Effector memory CD8-positive, alpha-beta T cell (primary cell): Measurements from ENCODE around the gene NEK4.
A peak's percentile ranks its signal among the peaks of the same experiment; 100 is the strongest.
"Not testable (repeated sequence)": the region's sequence is repeated elsewhere in the genome, so short reads cannot be mapped to it uniquely, and the experiment has no call there.

Experiments used
- ATAC-seq: fragments of 150-1000 bp; cut with Tn5 transposase; replicated peaks from 2 replicates; pipeline ENCODE4 v1.10.0; 2021; ENCODE audit warnings: mild to moderate bottlenecking, moderate library complexity
- DNase-seq, 3 experiments: peaks; one replicate each; pipeline ENCODE4 v3.0.0; 2021
- H3K27ac Mint-ChIP-seq, 2 donors: one replicate each; pipeline ENCODE4 v1.8.0; 2022; ENCODE audit warnings: mild to moderate bottlenecking in 2 of 2, mixed read lengths in 2 of 2, moderate library complexity in 2 of 2
- H3K27me3 Mint-ChIP-seq, 2 donors: one replicate each; pipeline ENCODE4 v1.8.0; 2022; ENCODE audit warnings: mixed read lengths in 2 of 2
- H3K36me3 Mint-ChIP-seq: one replicate; pipeline ENCODE4 v1.8.0; 2022; ENCODE audit warnings: mild to moderate bottlenecking, moderate library complexity, mixed read lengths; ENCODE audit not compliant: insufficient read depth
- H3K4me1 Mint-ChIP-seq, 2 donors: one replicate each; pipeline ENCODE4 v1.8.0; 2022; ENCODE audit warnings: low read depth in 2 of 2, mixed read lengths in 2 of 2
- H3K4me3 Mint-ChIP-seq, 2 donors: one replicate each; pipeline ENCODE4 v1.8.0; 2022; ENCODE audit warnings: mild to moderate bottlenecking in 2 of 2, mixed read lengths in 2 of 2, moderate library complexity in 2 of 2
- H3K9me3 Mint-ChIP-seq, 2 donors: one replicate each; pipeline ENCODE4 v1.8.0; 2022; ENCODE audit warnings: mixed read lengths in 2 of 2

Gene NEK4

DNA sequence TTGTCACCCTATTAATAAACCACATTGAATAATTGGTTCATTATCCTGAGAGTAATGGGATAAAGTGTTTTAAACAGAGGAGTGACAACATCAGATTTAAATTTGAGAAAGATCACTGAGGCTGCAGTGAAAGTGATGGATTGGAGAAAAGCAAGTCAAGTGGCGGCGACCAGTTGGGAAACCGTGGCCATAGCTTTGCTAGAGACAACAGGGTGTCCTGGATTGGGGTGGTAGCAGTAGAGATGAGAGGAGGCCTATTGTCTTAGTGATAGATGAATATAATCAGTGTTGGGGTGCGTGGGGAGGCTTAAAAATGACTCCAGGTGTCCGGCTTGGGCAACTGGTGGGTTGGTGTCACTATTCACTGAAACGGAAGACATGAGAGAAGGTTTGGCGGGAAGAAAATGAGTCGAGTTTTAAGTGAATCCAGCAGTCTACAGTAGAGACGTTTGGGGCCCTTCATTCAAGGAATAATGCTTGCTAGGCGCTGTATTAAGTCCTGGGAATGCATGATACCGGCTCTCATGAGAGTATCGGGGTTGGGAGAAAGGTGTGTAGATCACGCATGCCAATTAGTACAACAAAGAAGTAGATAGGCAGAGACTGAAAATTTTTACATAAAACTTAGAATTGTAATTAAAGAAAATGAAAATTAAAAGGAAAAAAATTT lies 819 bp downstream of the NEK4 start:
- no peak for DNase-seq
- Mint-ChIP-seq H3K27ac (peak overlapping the region; percentile 1 to 96), H3K36me3 (peaks cover 24% of the 10 kb centered on the region), H3K4me1 (peaks cover 18 to 21% of the 10 kb centered on the region in 2 donors), H3K4me3 (peak overlapping the region; percentile 70 to 85), H3K27me3 (no peaks in the 10 kb centered on the region), H3K9me3 (no peaks in the 10 kb centered on the region)
- no peak for ATAC-seq

DNA sequence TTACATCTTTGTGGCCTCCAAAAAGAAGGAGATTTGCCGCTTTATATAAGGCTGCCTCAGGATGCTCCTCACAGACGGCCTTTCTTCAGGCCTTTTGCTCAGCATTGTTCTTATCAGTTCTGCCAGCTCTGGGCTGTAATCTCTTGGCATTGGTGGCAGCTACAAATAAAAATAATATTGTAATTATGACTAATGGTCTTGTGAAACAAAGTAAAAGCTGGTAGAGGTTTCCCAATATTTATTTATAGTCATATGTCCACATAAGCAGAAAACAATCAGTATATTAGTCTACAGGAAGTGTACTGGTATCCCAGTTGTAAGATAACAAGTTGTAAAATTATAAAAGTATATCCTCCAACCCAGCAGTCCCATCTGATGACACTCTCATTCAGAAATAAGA lies 7.3 kb downstream of the NEK4 start:
- DNase-seq (no peak), ATAC-seq (no peak)
- no peaks in the 10 kb centered on the region for H3K9me3 Mint-ChIP-seq
- peaks cover 68% of the 10 kb centered on the region for H3K36me3 Mint-ChIP-seq
- no peaks in the 10 kb centered on the region for H3K4me1 Mint-ChIP-seq
- H3K27me3 Mint-ChIP-seq = no peaks in the 10 kb centered on the region
- no peak overlapping the region for H3K27ac Mint-ChIP-seq
- H3K4me3 Mint-ChIP-seq = no peak overlapping the region

DNA sequence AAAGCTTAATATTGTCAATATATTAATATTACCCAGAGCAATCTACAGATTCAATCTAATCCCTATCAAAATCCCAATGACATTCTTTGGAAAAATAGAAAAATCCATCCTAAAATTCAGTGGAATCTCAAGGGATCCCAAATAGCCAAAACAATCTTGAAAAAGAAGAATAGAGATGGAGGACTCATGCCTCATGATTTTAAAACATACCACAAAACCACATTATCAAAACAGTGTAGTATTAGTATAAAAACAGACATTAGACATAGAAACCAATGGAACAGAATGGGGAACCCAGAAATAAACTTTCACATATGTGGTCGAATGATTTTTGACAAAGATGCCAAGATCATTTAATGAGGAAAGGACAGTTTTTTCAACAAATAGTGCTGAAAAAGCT lies 14.6 kb downstream of the NEK4 start:
- no peak overlapping the region for H3K4me3 Mint-ChIP-seq
- no peak overlapping the region for H3K27ac Mint-ChIP-seq
- H3K27me3 Mint-ChIP-seq = no peaks in the 10 kb centered on the region
- H3K9me3 Mint-ChIP-seq = no peaks in the 10 kb centered on the region
- ATAC-seq (no peak), DNase-seq (no peak)
- H3K4me1 Mint-ChIP-seq = no peaks in the 10 kb centered on the region
- H3K36me3 Mint-ChIP-seq = peaks cover 59% of the 10 kb centered on the region

DNA sequence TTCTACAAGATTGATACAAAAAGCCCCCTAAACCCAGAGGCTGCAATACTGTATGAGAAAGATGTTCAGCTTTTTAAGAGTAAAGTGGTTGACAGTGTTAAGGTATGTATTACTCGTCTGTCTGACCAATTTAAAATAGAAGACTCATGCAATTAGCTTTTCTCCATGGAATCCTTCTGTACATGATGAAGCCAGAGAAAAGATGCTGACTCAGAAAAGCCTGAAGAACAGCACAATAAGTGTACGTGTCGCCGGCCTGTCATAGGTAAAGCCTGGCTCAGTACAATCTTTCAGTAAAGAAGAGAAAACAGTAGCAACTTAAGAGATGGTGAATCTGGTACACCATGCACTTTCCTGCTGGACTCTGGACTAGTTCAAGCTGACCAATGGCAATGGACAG lies 16.4 kb downstream of the NEK4 start:
- DNase-seq (no peak), ATAC-seq (no peak)
- H3K36me3 Mint-ChIP-seq = peaks cover 61% of the 10 kb centered on the region

DNA sequence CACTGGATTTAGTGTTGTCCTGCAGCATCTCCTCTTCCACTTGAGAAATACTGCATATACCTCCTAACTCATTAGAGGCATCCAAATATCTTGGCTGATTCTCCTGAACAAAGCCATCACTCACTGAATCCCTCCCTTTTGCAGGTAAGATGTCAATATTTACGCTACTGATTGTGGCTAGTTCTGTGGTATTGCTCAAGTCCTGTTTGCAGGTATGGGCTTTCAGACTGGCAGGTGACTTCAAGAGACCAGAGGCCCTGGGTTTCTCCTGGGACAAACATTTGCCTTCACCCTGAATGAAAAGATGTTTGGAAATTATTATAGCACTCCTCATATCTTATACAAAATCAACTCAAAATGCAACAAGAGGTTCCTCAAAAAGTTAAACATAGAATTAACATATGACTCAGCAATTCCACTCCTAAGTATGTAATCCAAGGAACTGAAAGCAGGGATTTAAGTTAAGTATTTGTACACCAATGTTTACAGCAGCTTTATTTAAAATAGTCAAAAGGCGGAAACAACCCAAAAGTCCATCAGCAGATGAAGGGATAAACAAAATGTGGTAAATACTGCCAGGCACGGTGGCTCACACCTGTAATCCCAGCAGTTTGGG lies 18.6 kb downstream of the NEK4 start:
- Mint-ChIP-seq H3K27me3 (no peaks in the 10 kb centered on the region), H3K4me1 (no peaks in the 10 kb centered on the region), H3K9me3 (no peaks in the 10 kb centered on the region), H3K4me3 (no peak overlapping the region), H3K36me3 (peaks cover 63% of the 10 kb centered on the region), H3K27ac (no peak overlapping the region)
- no peak for ATAC-seq
- DNase-seq = no peak

More for the DNA sequence above, 16.4 kb downstream of the NEK4 start:
- H3K27me3 Mint-ChIP-seq = no peaks in the 10 kb centered on the region
- H3K9me3 Mint-ChIP-seq = no peaks in the 10 kb centered on the region
- H3K4me1 Mint-ChIP-seq = no peaks in the 10 kb centered on the region
- no peak overlapping the region for H3K27ac Mint-ChIP-seq
- H3K4me3 Mint-ChIP-seq = no peak overlapping the region

DNA sequence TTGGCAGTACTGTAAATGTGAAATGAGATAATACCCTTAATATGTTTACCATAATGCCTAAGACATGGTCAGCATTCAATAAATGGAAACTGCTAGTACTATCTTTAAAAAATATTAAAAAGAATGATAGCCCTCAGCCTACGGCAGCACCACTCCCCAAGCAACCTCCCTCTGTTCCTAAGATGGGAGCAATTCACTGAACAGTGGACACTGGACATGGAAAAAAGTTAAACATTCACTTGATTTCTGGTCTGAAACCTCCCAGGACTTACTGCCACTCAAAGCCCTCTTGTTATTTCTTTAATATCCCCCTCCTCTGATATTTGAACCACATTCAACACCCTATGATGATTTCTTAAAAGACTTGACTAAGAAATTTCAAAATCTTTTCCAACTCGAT lies 27.0 kb downstream of the NEK4 start:
- Mint-ChIP-seq H3K27me3 (no peaks in the 10 kb centered on the region), H3K27ac (no peak overlapping the region), H3K4me1 (no peaks in the 10 kb centered on the region), H3K4me3 (no peak overlapping the region), H3K9me3 (no peaks in the 10 kb centered on the region), H3K36me3 (peaks cover 62% of the 10 kb centered on the region)
- DNase-seq = no peak
- no peak for ATAC-seq

DNA sequence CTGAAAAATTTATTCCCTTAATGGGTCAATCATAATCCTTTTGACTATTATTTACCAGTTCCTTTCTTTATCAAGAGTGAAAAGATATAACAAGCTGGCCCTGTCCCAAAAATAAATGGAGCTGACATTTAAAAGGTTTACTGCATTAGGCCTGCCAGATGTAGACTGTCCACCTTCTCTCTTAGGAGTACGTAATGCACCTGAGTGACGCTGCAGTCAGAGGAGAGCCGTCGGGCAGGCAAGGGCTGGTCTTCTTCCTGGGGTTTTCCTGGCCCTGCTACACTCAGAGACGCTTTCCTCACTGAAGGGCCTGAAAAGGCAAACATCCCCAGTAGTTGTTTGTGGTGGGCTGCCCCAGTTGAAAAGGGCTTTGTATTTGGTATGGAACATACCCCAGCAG lies 27.6 kb downstream of the NEK4 start:
- no peak for ATAC-seq
- no peak overlapping the region for H3K27ac Mint-ChIP-seq
- no peaks in the 10 kb centered on the region for H3K9me3 Mint-ChIP-seq
- DNase-seq = no peak
- H3K4me3 Mint-ChIP-seq = no peak overlapping the region
- H3K36me3 Mint-ChIP-seq = peaks cover 56% of the 10 kb centered on the region
- no peaks in the 10 kb centered on the region for H3K4me1 Mint-ChIP-seq
- no peaks in the 10 kb centered on the region for H3K27me3 Mint-ChIP-seq

DNA sequence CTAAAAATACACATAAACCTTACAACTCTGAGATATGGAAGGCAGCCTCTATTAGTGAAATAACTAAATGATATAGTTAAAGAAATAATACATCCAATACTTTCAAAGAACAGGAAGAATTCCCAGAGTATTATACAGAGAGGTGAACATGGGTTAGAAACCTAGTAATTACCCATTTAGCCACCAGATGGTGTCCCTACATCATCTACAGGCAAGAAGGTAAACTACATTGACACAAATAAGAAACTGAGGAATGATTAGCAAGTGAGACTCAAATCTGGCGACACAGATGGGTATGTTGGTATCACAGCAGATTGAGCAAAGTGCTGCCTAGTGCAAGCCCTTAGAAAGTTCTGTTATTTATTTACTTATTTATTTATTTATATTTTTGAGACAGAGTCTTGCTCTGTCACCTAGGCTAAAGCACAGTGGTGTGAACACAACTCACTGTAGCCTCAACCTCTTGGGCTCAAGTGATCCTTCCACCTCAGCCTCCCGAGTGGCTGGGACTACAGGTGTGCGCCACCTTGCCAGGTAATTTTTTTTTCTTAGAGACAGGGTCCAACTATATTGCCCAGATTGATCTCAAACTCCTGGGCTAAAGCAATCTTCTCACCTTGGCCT lies 28.2 kb downstream of the NEK4 start:
- H3K36me3 Mint-ChIP-seq = peaks cover 51% of the 10 kb centered on the region
- H3K4me1 Mint-ChIP-seq = no peaks in the 10 kb centered on the region
- no peak overlapping the region for H3K27ac Mint-ChIP-seq

DNA sequence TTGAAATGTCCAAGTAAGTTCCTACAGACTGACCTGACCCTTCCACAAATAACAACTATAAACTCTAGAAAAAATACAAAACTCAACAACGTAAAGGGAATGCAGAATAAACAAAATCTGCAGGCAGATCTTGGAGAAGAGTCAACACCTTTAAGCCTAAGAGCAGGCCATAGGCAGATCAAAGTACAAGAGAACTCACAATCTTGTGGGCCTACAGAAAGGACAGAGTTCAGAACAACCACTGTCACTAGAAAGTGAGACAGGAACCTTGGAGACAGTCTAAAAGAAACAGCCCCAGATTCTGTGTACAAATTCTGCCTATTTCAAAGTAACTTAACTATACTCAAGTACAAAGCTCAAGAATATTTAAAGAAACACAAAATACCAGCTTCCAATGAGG lies 31.0 kb downstream of the NEK4 start:
- no peak for ATAC-seq
- H3K27me3 Mint-ChIP-seq = no peaks in the 10 kb centered on the region
- H3K4me3 Mint-ChIP-seq = no peak overlapping the region
- H3K4me1 Mint-ChIP-seq = no peaks in the 10 kb centered on the region
- H3K9me3 Mint-ChIP-seq = no peaks in the 10 kb centered on the region
- H3K36me3 Mint-ChIP-seq = peaks cover 54% of the 10 kb centered on the region
- no peak for DNase-seq
- H3K27ac Mint-ChIP-seq = no peak overlapping the region

More for the DNA sequence above, 28.2 kb downstream of the NEK4 start:
- Mint-ChIP-seq H3K4me3 (no peak overlapping the region), H3K27me3 (no peaks in the 10 kb centered on the region), H3K9me3 (no peaks in the 10 kb centered on the region)
- peak in 1 of 3 experiments; percentile 4 for DNase-seq
- ATAC-seq = peak; percentile 33

DNA sequence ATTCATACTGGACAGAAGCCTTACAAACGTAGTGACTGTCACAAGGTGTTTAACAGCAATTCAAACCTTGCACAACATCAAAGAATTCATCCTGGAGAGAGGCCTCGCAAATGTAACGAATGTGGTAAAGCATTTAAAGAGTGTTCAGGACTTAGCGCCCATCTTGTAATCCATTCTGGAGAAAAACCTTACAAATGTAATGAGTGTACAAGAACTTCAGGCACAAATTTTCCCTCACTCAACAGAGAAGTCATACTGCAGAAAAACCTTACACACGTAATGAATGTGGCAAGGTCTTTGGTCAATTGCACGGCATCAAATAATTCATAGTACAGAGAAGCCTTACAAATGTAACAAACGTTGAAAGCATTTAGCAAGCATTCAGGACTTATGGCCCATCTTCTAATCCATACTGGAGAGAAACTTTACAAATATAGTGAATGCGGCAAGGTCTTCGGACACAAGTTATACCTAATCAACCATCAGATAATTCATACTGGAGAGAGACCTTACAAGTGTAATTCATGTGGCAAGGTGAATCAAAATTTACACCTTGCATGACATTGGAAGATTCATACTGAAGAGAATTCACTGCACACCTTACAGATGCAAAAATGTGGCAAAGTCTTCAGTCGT lies 37.4 kb downstream of the NEK4 start:
- no peak for DNase-seq
- peaks cover 52% of the 10 kb centered on the region for H3K36me3 Mint-ChIP-seq
- ATAC-seq = no peak
- no peaks in the 10 kb centered on the region for H3K9me3 Mint-ChIP-seq
- H3K4me1 Mint-ChIP-seq = no peaks in the 10 kb centered on the region
- no peak overlapping the region for H3K4me3 Mint-ChIP-seq
- no peaks in the 10 kb centered on the region for H3K27me3 Mint-ChIP-seq
- H3K27ac Mint-ChIP-seq = no peak overlapping the region

DNA sequence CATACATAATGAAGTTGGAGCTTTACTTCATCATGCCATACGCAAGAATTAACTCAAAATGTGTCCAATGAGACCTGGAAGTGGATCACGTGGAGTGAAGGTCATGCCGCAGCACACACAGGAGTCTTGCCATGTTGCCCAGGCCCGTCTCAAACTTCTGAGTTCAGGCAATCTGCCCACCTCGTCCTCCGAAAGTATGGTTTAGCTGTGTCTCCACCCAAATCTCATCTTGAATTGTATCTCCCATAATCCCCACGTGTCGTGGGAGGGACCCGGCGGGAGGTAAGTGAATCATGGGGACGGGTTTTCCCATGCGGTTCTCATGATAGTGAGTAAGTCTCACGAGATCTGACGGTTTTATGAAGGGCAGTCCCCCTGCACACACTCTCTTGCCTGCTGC lies 39.1 kb downstream of the NEK4 start:
- H3K4me3 Mint-ChIP-seq = no peak overlapping the region
- no peaks in the 10 kb centered on the region for H3K4me1 Mint-ChIP-seq
- peaks cover 46% of the 10 kb centered on the region for H3K36me3 Mint-ChIP-seq
- ATAC-seq (no peak), DNase-seq (no peak)
- H3K27ac Mint-ChIP-seq = no peak overlapping the region
- no peaks in the 10 kb centered on the region for H3K9me3 Mint-ChIP-seq
- no peaks in the 10 kb centered on the region for H3K27me3 Mint-ChIP-seq

DNA sequence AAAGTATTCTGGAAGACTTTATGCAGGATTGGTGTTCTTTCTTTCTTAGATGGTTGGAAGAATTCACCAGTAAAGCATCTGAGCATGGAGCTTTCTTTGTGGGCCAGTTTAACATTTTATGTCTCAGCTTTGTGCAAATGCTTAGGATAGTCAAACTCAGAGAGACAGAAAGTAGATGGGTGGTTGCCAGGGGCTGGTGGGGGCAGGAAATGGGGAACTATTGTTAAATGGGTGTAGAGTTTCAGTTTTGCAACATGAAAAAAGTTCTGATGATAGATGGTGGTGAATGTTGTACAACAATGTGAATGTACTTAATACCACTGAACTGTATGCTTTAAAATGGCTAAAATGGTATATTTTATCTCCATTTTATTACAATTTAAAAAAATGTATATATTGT lies 40.1 kb downstream of the NEK4 start:
- DNase-seq (no peak), ATAC-seq (no peak)
- Mint-ChIP-seq H3K27me3 (no peaks in the 10 kb centered on the region), H3K4me1 (no peaks in the 10 kb centered on the region), H3K4me3 (no peak overlapping the region), H3K9me3 (no peaks in the 10 kb centered on the region), H3K36me3 (peaks cover 42% of the 10 kb centered on the region), H3K27ac (no peak overlapping the region)

DNA sequence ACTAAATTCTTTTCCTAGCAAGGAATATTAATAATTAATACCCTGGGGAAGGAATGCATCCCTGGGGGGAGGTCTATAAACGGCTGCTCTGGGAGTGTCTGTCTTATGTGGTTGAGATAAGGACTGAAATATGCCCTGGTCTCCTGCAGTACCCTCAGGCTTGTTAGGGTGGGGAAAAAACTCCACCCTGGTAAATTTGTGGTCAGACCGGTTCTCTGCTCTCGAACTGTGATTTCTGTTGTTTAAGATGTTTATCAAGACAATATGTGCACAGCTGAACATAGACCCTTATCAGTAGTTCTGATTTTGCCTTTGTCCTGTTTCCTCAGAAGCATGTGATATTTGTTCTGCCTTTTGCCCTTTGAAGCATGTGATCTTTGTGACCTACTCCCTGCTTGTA lies 42.0 kb downstream of the NEK4 start:
- H3K4me1 Mint-ChIP-seq, H3K4me3 Mint-ChIP-seq, H3K27ac Mint-ChIP-seq, H3K27me3 Mint-ChIP-seq, ATAC-seq, DNase-seq, H3K9me3 Mint-ChIP-seq: not testable (repeated sequence)
- H3K36me3 Mint-ChIP-seq = peaks cover 28% of the 10 kb centered on the region

DNA sequence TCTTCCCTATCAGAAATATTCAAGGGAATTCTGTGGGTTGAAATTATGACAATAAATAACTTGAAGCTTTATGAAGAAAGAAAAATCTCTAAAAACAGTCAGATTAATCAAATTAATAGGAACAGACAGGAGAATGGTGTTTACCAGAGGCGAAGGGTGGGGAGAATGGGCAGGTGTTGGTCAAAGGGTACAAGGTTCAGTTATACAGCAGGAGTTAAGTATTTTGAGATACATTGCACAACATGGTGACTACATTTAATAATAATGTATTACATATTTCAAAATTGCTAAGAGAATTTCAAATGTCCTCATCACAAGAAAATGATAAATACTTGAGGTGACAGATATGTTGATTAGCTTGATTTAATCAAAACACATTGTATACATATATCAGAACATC lies 46.2 kb downstream of the NEK4 start:
- Mint-ChIP-seq H3K4me1 (no peaks in the 10 kb centered on the region), H3K27ac (no peak overlapping the region), H3K4me3 (no peak overlapping the region), H3K36me3 (peaks cover 11% of the 10 kb centered on the region), H3K27me3 (no peaks in the 10 kb centered on the region), H3K9me3 (peaks cover 0 to 2% of the 10 kb centered on the region in 2 donors)
- ATAC-seq (no peak), DNase-seq (no peak)
